NCI-H82 (cell line): ENCODE data around the gene BLNK.
A peak's percentile ranks its signal among the peaks of the same experiment; 100 is the strongest.

ENCODE experiments used
- DNase-seq: peaks from one replicate; lab custom pipeline; 2025; lab: John Stamatoyannopoulos, UW

Gene BLNK

DNA sequence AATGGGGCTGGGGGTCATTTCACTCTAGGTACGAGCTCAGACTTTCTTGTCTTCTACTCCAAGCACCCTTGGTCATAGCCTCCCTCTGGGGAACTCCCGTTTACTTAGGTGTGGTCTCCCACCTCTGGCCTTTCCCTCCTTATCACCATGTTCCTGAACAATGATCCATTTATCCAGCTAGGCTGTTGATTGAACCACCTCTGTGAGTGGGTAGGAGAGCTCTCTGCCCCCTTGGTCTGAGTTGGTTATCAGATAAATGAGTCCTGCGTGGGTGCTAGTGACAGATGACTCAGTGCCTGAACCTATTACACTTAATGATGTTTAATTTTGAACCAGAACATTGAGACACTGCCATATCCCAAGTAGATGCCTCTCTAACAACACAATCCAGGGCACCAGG lies 9.4 kb downstream of the BLNK start:
- DNase-seq, result no peak

DNA sequence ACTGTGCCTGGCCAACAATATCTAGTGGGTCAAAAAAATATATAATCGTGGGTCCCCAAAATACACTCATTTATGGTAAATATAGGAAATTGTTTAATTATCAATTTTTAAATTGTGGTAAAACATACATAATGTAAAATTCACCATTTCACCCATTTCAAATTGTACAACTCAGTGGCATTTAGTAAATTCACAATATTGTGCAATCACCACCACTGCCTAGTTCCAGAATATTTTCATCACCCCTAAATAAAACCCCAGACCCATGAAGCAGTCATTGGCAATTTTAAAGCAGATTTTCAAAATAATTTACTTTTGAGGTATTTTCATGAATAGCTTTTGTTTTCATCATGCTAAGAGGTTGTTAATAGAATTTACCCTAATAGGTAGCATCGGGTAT lies 10.2 kb downstream of the BLNK start:
- no peak for DNase-seq

DNA sequence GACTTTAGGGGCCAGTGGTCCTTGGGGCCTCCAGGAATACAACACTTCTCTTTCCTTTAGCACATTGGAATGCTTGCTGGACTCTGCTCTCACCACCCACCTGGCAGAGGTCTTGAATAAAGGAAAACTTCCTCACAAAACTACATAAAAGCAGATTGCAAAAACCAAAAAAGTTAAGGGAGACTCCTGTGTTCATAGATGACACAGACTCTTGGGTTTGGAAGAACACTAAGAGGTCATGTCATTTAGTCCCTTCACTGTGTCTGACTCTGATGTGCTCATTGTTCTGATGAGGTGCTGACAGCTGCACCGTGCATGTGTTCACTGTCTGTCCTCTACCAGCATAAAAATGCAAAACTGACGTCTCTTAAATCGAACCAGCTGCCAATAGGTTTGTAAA lies 11.4 kb downstream of the BLNK start:
- DNase-seq, result no peak

DNA sequence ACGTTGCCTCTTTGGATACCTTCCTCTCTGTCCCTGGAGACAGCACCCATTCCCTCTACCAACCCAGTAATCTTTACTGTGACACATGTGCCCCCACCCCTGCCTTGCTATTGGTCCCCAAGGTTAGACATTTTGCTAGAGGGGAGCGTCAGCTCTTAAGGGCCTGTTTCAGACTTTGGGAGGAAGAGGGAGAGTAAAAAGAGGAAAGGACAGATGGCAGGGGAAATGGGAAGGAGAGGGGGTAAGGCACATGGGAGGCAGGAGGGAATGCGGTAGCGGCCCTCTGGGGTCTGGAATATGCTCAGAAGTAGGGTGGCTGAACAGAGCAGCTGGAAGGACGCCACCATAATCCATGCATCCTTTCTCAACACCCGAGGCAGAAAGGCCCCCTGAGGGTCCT lies 12.2 kb downstream of the BLNK start:
- DNase-seq, result peak; percentile 3

DNA sequence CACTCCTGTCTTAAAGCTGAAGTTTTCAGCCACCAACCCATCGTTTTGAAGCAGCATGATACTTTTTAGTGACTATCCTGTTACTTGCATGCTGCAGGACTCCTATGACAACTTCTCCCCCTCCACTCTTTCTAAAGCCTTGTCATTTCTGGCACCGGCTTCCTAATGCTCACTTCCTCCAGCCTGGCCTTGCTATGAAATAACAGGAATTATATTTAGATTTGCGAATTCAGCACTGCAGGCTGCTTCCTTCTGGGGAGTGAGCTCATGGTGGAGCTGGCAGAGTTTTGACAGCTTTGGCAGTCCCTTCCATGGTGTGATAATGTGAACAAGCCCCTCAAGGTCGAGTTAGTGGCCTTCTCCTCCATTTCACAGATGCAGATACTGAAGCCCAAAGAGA lies 13.4 kb downstream of the BLNK start:
- DNase-seq, result no peak

DNA sequence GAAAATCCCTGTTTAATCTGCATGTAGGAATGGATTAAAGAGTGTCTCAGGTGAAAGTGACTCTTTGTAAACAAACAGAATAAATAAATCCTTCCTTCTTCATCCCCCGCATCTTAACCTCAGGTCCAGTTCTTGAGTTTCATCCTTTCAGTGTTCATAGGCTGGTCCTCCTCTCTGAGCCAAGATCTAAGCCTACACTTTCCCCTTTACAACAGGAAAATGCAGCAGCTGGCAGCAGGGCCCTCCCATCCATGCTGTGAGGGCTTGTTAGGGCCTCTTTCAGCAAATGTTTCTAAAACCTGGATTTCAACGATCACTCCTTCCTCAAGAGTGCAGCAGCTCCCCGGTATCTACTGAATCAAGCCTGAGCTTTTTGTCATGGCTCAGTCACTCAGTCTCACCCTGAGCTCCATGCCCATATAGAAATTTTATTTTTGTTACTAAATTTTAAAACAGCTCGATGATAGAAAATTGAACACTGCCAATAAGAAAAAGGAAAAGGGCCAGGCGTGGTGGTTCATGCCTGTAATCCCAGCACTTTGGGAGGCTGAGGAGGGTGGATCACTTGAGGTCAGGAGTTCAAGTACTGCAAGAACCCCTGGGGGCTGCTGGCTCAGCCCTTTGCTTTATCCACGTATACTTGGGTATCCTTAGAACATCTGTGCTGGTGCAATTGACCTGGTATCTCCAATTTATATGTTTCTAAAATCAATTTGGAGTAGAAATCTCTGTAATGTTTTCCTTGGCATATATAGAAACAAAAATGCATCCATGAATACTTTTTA lies 15.6 kb downstream of the BLNK start:
- DNase-seq, result peak; percentile 26

DNA sequence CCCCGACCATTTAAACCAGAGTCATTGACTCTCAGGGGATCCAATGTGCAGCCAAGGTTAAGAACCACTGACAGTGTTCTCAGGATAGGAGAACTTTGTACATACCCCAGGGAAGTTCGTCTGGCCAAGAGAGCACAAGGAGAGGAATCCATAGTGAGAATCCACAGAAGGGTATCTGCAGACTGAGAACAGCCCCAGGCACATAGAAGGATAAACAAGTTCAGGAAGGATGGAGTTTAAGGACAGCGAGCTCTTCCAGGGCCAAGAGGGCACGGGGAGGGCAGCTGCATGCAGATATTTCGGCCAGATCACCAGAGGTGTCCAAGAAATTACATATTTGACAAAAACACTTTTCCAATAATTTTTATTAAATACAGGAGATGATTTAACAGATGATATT lies 16.4 kb downstream of the BLNK start:
- DNase-seq, result no peak

DNA sequence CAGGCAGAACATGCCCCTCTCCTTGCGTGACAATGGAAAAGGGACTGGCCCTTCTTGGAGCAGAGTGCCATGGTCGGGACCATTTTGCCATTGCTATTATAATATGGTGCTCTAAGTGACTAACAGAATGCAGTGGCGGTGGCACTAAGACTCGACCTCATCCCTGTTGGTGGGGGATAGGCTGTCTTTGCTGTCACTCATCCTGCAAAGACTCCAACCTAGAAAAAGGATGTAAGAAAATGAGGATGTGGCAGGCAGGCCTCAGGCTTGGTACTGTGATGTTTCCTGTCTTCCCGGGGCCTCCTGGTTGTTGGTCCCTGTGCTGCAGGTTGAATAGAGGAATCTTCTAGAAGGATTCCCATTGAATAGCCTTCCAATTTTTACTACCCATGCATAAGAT lies 18.6 kb downstream of the BLNK start:
- DNase-seq, result no peak

DNA sequence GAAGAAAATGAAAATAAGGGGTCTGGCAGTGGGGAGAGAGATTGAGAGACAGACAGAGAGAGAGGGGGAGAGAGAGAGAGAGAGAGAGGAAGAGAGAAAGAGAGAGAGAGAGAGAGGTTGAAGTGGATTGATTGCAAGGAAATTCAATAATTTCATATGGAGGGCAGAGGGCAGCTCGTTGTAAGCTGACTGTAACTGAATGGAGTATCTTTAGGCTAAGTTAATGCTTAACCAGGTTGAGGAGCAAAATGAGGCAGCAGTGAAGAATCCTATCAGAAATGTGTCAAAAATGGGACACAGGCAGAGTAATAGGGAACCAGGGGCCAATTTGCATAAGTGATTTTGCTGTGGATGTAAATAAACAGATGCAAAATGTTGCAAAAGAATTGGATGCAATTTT lies 21.0 kb downstream of the BLNK start:
- no peak for DNase-seq

DNA sequence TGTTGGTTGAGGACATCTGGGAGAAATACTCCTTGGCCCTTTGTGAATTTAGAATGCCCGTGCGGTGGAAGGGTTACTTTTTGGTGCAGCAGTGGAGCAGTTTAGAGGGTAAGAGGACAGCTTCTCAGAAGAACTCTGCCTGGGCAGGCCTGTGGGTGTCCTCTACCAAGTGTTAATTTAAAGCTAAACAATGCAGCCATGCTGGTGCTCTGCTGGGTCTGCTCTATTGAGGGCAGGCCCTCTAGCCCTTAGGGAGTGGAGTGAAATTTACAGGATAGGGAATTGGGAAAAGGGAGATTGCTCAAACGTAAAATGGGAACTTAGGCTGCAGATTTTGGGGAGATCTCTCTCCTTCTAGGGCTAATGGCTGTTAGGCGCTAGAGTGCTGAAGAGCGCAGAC lies 22.1 kb downstream of the BLNK start:
- DNase-seq, result no peak

DNA sequence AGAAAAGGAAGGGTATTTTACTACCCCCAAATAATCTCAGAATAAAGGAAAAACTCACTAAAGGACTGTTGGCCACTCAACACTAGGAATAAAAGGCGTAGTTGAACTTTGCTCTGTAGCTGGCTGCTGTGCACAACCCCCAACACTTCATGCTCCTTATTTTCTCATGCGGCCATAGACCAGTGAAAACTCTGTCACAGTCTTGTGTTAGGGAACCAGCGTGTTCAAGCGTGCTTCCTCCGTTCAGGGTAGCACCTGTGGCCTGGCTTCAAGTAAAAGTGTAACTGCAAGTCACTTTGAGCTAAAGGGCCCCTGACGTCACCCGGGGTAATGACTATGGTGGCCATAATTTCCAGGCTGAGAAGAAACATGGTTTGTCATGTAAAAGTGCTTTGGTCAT lies 27.0 kb downstream of the BLNK start:
- DNase-seq, result no peak

DNA sequence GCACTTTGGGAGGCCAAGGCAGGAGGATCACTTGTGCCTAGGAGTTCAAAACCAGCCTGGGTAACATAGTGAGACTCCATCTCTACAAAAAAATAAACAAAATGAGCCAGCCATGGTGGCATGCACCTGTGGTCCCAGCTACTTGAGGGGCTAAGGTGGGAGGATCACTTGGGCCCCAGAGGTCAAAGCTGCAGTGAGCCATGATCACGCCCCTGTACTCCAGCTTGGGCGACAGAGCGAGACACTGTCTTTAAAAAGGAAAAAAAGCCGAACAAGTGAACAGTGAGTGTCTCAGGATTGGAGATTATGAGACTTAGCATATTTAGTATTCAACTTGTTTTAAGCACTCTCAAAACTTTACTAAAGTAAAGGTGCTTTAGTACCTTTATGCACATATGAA lies 28.1 kb downstream of the BLNK start:
- DNase-seq, result no peak

DNA sequence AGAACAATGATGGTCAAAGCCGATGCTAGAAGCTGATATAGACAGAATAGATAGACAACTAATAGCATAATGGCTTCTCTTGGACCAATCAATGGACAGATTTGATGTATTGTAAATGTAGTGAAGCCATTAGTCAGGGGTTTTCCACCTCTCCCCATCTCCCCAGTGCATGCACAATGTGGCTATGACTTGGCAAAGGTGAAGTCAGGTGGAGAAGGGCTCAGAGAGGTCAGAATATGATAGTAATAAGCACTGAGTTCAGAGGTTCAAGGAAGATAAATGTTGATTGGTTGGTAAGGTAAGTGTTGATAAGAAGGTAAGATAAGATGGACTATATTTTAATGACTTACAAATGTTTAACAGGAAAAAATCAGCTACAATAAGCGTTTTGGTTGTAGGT lies 28.5 kb downstream of the BLNK start:
- no peak for DNase-seq

DNA sequence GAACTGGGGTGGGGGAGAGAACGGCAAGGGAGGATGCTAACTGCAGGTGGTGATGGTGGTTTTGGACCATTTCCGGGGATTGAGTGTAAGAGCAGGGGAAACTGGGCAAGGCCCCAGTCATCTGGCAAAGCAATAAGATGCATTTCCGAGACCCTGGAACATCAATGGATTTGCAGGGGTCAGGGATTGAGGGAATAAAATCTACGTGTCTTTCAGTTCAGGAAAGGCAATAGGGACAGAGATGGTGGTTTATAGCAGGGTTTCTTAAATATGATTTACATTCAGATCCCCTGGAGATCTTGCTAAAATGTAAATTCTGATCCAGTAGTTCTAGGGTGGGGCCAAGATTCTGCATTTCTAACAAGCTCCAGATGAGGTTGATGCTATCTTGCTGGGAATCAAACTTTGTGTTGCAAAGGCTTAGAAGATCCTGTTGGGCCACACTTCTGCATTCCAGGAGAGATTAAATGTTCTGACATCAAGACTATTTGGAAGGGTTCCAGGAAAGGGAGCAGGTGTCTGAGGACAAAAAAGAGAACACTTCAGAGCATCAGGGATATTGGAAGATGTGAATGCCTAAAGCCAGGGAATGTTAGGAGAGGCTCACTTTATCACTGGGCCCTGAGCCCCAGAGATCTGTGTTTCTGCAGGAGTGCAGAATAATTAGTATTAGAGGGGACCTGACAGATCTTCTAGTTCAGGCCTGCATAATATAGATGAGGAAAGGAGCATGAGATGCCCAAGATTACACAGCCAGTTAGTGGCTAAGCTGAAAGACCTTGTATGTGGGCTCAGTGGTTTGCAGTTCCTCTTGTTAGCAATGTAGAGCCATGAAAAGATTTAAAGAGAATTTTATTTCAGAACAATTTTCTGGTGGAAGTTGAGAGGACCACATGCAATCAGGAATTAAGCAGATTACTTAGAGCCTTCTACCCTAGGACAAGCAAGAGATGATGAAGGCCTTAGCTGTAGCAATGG lies 32.4 kb downstream of the BLNK start:
- DNase-seq, result no peak

DNA sequence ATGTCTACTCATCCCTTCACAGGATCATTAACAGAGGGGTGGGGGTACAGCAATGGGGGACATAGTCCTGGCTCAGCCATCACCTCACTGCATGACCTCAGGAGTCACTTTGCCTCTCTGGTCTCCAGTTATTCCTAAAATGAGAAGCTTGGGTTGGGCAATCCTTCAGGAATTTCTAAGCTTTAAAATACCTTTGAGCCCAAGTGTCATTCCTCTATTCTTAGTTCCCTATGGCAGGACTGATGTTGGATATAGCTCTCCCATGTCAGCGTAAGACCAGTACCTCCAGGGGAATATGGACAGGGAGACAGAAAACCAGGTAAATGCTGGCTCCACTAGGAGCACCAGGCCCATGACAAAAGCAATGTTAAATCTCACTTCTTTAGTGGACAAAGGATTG lies 34.5 kb downstream of the BLNK start:
- no peak for DNase-seq

DNA sequence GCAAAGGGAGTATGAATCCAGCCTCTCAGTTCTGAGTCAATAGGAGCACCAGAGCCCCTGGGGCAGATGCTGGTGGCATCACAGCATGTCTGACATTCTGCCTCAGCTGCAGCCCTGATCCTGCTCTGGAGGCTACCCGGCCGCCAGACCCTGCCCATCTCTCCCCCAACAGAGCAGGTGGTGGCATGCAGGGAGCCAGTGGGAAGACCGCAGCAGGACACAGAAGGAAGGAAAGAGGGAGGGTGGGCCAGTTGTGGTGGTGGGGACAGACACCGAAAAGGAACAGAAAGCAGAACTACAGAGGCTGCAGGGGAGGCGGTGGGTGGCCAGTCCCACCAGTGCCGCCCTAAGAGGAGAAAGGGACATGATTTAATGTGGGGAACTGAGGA lies 35.3 kb downstream of the BLNK start:
- no peak for DNase-seq

DNA sequence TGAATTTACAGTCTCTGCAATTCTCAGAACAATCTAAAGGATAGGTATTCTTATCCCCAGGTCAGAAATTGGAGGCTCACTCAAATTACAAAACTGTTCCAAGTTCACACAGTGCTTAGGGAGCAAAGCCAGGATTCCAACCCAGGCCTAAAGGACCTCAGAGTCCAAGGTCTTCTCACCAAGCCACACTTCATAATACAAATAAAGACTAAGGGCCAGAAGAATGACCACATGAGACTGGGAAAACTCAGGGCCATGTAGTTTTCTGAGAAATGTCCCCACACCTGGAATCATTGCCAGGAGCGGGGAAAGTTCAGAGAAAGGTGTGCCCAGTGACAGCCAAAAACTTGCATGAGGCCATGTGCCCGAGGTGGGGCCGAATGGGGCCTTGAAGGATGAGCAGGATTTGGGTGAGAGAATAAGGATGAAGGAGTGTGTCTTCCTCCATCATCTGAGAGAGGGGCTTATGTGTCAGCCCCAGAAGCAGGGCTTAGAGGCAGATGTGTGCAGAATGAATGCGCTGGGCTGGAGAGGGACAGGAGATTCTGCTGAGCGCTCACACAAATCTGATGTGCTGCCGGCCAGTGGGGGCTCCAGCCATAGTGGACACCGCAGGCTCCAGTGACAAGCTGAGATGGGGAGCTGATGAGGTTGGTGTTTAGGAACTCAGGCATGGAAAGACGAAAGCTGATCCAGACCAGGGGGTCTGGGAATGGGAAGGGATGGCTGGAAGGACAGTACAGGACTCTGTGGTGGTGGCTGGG lies 35.9 kb downstream of the BLNK start:
- no peak for DNase-seq

DNA sequence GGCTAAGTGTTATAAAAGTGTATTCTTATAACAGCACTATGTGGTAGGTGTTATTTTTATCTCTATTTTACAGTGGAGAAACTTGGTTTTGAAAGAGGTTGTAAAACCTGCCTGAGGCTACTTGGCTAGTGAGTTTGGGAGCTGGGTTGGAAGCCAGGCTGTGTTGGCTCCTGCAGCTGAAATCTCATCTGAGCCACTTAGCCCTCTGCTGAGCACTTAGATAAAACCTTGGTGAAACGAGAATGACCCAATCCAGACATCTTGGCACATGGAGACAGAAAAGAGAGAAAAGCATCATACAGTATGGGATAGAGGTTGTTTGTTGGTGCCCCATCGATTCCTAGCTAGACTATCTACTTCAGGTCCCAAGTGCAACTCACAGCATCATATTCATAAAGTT lies 37.4 kb downstream of the BLNK start:
- DNase-seq, result no peak

DNA sequence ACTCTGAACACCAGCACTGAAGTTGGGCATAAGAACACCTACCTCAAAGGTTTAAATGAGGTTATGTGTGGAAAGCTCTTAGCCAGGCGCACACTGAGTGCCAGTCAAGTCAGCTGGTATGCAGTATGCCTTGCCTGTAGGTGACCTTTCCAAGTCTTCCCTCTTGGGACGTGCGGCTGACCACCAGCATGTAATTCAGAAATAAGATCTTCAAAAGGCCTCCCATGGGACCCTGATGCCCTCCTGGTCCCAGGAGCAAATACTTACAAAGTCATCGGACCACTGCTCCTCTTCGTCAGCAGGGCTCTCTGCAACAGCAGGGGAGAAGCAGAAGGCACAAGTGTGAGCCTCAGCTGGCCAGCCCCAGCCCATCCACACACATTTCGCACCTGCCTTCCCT lies 40.8 kb downstream of the BLNK start:
- DNase-seq, result no peak

DNA sequence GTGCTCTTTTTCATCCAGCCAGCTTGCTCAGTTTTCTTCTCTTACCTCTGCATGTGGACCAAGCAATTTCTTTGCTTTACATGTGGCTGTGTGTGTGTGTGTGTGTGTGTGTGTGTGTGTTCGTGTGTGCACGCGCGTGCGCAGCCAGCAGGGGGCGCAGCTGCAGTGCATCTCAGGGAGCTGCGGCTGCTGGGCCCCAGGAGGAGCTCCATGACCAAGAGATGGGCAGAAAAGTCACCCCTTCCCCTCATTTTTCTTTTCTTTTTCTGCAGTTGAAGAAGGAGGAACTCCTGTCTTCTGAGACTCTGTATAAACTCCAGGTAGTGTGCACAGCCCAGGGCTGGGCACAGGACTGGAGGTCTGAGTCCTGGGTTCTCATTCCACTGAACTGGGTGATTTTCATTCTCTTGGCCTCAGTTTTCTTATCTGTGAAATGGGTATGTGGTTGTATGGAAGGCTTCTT lies 41.8 kb downstream of the BLNK start:
- DNase-seq, result peak; percentile 74

DNA sequence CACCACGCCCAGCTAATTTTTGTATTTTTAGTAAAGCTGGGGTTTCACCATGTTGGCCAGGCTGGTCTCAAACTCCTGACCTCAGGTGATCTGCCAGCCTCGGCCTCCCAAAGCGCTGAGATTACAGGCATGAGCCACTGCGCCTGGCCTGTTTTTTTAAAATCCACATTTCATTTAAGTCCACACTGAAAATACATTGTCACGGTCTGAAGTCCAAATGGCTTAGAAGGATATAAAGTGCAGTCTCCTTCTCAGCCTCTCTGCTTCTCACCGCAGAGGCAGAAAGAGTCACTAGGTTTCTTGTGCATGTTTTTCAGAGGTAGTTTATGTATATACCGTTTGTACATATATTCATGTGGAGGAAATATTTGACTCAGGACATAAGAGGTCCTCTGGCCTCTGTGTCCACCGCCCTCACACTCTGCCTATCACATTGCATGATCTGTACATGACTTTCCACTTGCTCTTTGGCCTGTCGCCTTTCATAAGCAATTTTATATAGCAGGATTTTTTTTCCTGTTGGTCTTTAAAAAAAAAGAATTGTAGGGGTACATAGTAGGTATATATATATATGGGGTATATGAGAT lies 42.9 kb downstream of the BLNK start:
- no peak for DNase-seq

DNA sequence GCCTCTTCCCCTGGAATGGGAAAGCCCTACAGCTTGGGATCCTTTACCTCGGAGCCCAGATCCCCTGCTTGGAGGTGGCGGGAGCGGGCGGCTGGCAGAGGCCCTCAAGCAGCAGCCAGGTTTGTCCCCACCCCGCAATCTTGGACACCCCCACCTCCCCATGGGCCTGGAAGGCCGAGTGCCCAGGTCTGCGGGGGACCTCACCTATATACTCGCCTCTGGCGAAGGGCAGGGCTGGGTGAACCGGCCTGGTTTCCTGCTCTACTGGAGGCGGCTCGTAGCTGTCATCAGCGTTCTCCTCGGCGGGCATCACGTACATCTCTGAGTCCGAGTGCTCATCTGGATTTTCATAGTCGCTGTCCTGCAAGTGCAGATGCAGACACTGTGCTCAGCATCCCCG lies 44.2 kb downstream of the BLNK start:
- no peak for DNase-seq
